ENCODE measurements around the gene CFAP251.

GRCh38 chr12:121889274-121889624, 29.1 kb upstream of the CFAP251 start:
- no peak for TF ChIP-seq EZH2 (IDR thresholded peaks at IDR 0.05; ENCODE audit: low read length, missing control alignments)
- TF ChIP-seq, protein P1, sequence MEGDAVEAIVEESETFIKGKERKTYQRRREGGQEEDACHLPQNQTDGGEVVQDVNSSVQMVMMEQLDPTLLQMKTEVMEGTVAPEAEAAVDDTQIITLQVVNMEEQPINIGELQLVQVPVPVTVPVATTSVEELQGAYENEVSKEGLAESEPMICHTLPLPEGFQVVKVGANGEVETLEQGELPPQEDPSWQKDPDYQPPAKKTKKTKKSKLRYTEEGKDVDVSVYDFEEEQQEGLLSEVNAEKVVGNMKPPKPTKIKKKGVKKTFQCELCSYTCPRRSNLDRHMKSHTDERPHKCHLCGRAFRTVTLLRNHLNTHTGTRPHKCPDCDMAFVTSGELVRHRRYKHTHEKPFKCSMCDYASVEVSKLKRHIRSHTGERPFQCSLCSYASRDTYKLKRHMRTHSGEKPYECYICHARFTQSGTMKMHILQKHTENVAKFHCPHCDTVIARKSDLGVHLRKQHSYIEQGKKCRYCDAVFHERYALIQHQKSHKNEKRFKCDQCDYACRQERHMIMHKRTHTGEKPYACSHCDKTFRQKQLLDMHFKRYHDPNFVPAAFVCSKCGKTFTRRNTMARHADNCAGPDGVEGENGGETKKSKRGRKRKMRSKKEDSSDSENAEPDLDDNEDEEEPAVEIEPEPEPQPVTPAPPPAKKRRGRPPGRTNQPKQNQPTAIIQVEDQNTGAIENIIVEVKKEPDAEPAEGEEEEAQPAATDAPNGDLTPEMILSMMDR (conservative IDR thresholded peaks at IDR 0.05 in 1 of 2, IDR thresholded peaks at IDR 0.05 in 1 of 2; ENCODE audit: low read depth in 1 of 2, low read length in 2 of 2): no peak
